HG03571 (cell line): Measurements from ENCODE around the gene AXDND1.

ENCODE experiments used
- ATAC-seq: cut with Tn5 transposase; IDR thresholded peaks from one replicate; pipeline ENCODE4 v1.9.1; 2021; ENCODE audit not compliant: unreplicated experiment

The AXDND1 gene

GRCh38 chr1:179575497-179576314 is 209.9 kb downstream of the AXDND1 start, which contains the start of gene NPHS2:
Gene NPHS2, minus strand, starts transcription at chr1:179575948. Its CDS starts 84 bp downstream, at chr1:179575864.
- ATAC-seq, result no peak

- no peak for ATAC-seq
Measured at GRCh38 chr1:179576509-179576908, 210.7 kb downstream of the AXDND1 start.

- ATAC-seq, result no peak
Measured at GRCh38 chr1:179583771-179584320, 218.1 kb downstream of the AXDND1 start.

GRCh38 chr1:179586107-179586823 is 220.5 kb downstream of the AXDND1 start:
- ATAC-seq, result no peak

- ATAC-seq, result no peak
Measured at GRCh38 chr1:179587336-179587735, 221.6 kb downstream of the AXDND1 start.

- no peak for ATAC-seq
Measured at GRCh38 chr1:179588425-179589024, 222.8 kb downstream of the AXDND1 start.

- ATAC-seq, result no peak
Measured at GRCh38 chr1:179589509-179589908, 223.7 kb downstream of the AXDND1 start.

GRCh38 chr1:179590671-179591070 is 224.9 kb downstream of the AXDND1 start:
- no peak for ATAC-seq

GRCh38 chr1:179591253-179591591 is 225.5 kb downstream of the AXDND1 start:
- ATAC-seq, result no peak

- ATAC-seq, result no peak
Measured at GRCh38 chr1:179591592-179592580, 226.1 kb downstream of the AXDND1 start, which contains the start of gene TDRD5. Gene TDRD5, plus strand, starts transcription at chr1:179591832. Its CDS starts 784 bp downstream, at chr1:179592616.

- no peak for ATAC-seq
Measured at GRCh38 chr1:179598631-179599030, 232.9 kb downstream of the AXDND1 start.

- ATAC-seq, result no peak
Measured at GRCh38 chr1:179599623-179600249, 234.0 kb downstream of the AXDND1 start.

GRCh38 chr1:179601093-179601492 is 235.3 kb downstream of the AXDND1 start:
- no peak for ATAC-seq
